H1 (cell line): ENCODE results near the gene ACTN2. TPM values are rescaled to one million over a fixed set of nuclear protein-coding genes. Genes with fewer than 3 reads are reported as not detected.

ENCODE experiments used
- CTCF ChIA-PET: fragments of 300-600 bp; sonication (Branson Sonifier 250); formaldehyde crosslinking; loops from one replicate; lab custom pipeline; 2021; ENCODE audit not compliant: partially characterized antibody; lab: Charles Lee
- POLR2A ChIA-PET: fragments of 300-600 bp; sonication (Branson Sonifier 250); formaldehyde crosslinking; loops from one replicate; lab custom pipeline; 2021; ENCODE audit warnings: inconsistent platforms; ENCODE audit not compliant: partially characterized antibody; lab: Charles Lee
- DNase-seq, 2 experiments: peaks; one replicate each; pipeline versions ENCODE4 v3.0.0 to v3.0.0-alpha.2; 2010 to 2022; ENCODE audit warnings: low spot score in 2 of 2, low read depth in 1 of 2, mixed read lengths in 1 of 2
- FAIRE-seq: peaks from 2 replicates; lab custom pipeline; 2011; peaks lifted over from hg19 to GRCh38; lab: Jason Lieb, UNC
- H2AFZ ChIP-seq: 2 replicates; pipeline ENCODE4 v1.8.1; 2012; ENCODE audit warnings: low read length, inconsistent platforms
- H2AK5ac ChIP-seq: 2 replicates; pipeline ENCODE4 v1.6.1; 2013; ENCODE audit warnings: low read depth, low read length
- H2BK120ac ChIP-seq: replicated peaks from 2 replicates; pipeline ENCODE3; 2013; ENCODE audit warnings: low read depth, low read length, inconsistent platforms
- H2BK12ac ChIP-seq: 2 replicates; pipeline ENCODE4 v1.6.1; 2013; ENCODE audit warnings: low read depth, low read length
- H2BK15ac ChIP-seq: 2 replicates; pipeline ENCODE4 v1.6.1; 2013; ENCODE audit warnings: low read length
- H2BK20ac ChIP-seq: 2 replicates; pipeline ENCODE4 v1.6.1; 2013; ENCODE audit warnings: low read length
- H2BK5ac ChIP-seq: 2 replicates; pipeline ENCODE4 v1.6.1; 2013; ENCODE audit warnings: low read depth, low read length
- H3K14ac ChIP-seq: 2 replicates; pipeline ENCODE4 v1.6.1; 2013; ENCODE audit warnings: inconsistent platforms; ENCODE audit not compliant: insufficient read length
- H3K18ac ChIP-seq: 2 replicates; pipeline ENCODE4 v1.6.1; 2013; ENCODE audit warnings: low read length; ENCODE audit errors: extremely low read depth
- H3K23ac ChIP-seq: 2 replicates; pipeline ENCODE4 v1.6.1; 2013; ENCODE audit warnings: inconsistent platforms; ENCODE audit not compliant: insufficient read length
- H3K23me2 ChIP-seq: 2 replicates; pipeline ENCODE4 v1.6.1; 2013; ENCODE audit warnings: low read depth, low read length
- H3K27ac ChIP-seq: 2 replicates; pipeline ENCODE4 v1.6.1; 2011; ENCODE audit warnings: low read depth, low read length, inconsistent platforms
- H3K27me3 ChIP-seq, 4 experiments: replicated peaks in 1 of 4; 1 replicate in 1 of 4; 2 replicates in 3 of 4; pipeline versions ENCODE4 v1.6.1 to v1.8.1; 2011 to 2013; ENCODE audit warnings: low read length in 3 of 4, mild to moderate bottlenecking in 3 of 4, inconsistent platforms in 2 of 4, mixed read lengths in 2 of 4, moderate library complexity in 1 of 4; ENCODE audit not compliant: control insufficient read depth in 3 of 4, insufficient read depth in 3 of 4; ENCODE audit errors: extremely low read depth in 1 of 4
- H3K36me3 ChIP-seq, 4 experiments: 2 replicates each; pipeline versions ENCODE4 v1.6.1 to v1.8.1; 2011 to 2013; ENCODE audit warnings: mild to moderate bottlenecking in 4 of 4, low read length in 3 of 4, moderate library complexity in 2 of 4, control low read depth in 1 of 4, inconsistent platforms in 1 of 4; ENCODE audit not compliant: insufficient read depth in 4 of 4, control insufficient read depth in 2 of 4
- H3K4ac ChIP-seq: replicated peaks from 2 replicates; pipeline ENCODE3; 2013; ENCODE audit warnings: low read length, low read depth, mixed read lengths, inconsistent platforms; ENCODE audit not compliant: insufficient read length
- H3K4me1 ChIP-seq, 4 experiments: replicated peaks in 1 of 4; 1 replicate in 1 of 4; 2 replicates in 3 of 4; pipeline versions ENCODE4 v1.6.1 to v1.8.1; 2011 to 2013; ENCODE audit warnings: low read length in 3 of 4, inconsistent platforms in 2 of 4, mixed read lengths in 1 of 4; ENCODE audit not compliant: insufficient read depth in 4 of 4, control insufficient read depth in 3 of 4
- H3K4me2 ChIP-seq, 2 experiments: 2 replicates each; pipeline versions ENCODE4 v1.6.1 to v1.8.1; 2011 to 2013; ENCODE audit warnings: low read depth in 2 of 2, low read length in 2 of 2, control low read depth in 1 of 2, inconsistent platforms in 1 of 2, mild to moderate bottlenecking in 1 of 2; ENCODE audit not compliant: insufficient read depth in 1 of 2
- H3K4me3 ChIP-seq, 4 experiments: fragments of 200-600, 300-600 bp in 1 of 4; sonication (generic), shearing (Covaris generic), sonication (Bioruptor Twin) in 1 of 4; 2 replicates each; pipeline versions ENCODE4 v1.5.1 to v1.8.1; 2011 to 2016; ENCODE audit warnings: low read length in 4 of 4, low read depth in 3 of 4, control low read depth in 2 of 4, inconsistent platforms in 2 of 4, mild to moderate bottlenecking in 2 of 4, mixed read lengths in 1 of 4, moderate library complexity in 1 of 4; ENCODE audit not compliant: insufficient read depth in 2 of 4; ENCODE audit errors: extremely low read depth in 1 of 4
- H3K56ac ChIP-seq: replicated peaks from 2 replicates; pipeline ENCODE3; 2013; ENCODE audit warnings: low read depth, mild to moderate bottlenecking, mixed read lengths, low read length, inconsistent platforms; ENCODE audit not compliant: insufficient read length
- H3K79me1 ChIP-seq: 2 replicates; pipeline ENCODE4 v1.6.1; 2013; ENCODE audit warnings: low read depth, low read length, control low read depth
- H3K79me2 ChIP-seq, 2 experiments: 2 replicates each; pipeline versions ENCODE4 v1.6.1 to v1.8.1; 2012 to 2013; ENCODE audit warnings: low read length in 2 of 2, mild to moderate bottlenecking in 2 of 2, inconsistent platforms in 1 of 2; ENCODE audit not compliant: insufficient read depth in 2 of 2, control insufficient read depth in 1 of 2
- H3K9ac ChIP-seq, 4 experiments: replicated peaks in 1 of 4; 1 replicate in 1 of 4; 2 replicates in 3 of 4; pipeline versions ENCODE4 v1.6.1 to v1.8.1; 2011 to 2013; ENCODE audit warnings: low read depth in 3 of 4, low read length in 3 of 4, control low read depth in 2 of 4, mild to moderate bottlenecking in 2 of 4, moderate library complexity in 2 of 4, inconsistent platforms in 1 of 4; ENCODE audit errors: extremely low read depth in 1 of 4
- H3K9me3 ChIP-seq, 2 experiments: 2 replicates each; pipeline versions ENCODE4 v1.6.1 to v1.8.1; 2012 to 2013; ENCODE audit warnings: mild to moderate bottlenecking in 2 of 2, moderate library complexity in 2 of 2, control low read depth in 1 of 2, inconsistent platforms in 1 of 2, low read depth in 1 of 2, low read length in 1 of 2, mixed read lengths in 1 of 2; ENCODE audit not compliant: insufficient read depth in 2 of 2
- H4K20me1 ChIP-seq, 2 experiments: replicated peaks in 1 of 2; 2 replicates each; pipeline versions ENCODE3 to v1.8.1; 2011 to 2013; ENCODE audit warnings: inconsistent platforms in 2 of 2, low read length in 2 of 2, mild to moderate bottlenecking in 1 of 2; ENCODE audit not compliant: insufficient read depth in 2 of 2, control insufficient read depth in 1 of 2
- H4K5ac ChIP-seq: 2 replicates; pipeline ENCODE4 v1.6.1; 2013; ENCODE audit warnings: low read length, low read depth, mixed read lengths, inconsistent platforms; ENCODE audit not compliant: insufficient read length
- H4K8ac ChIP-seq: 2 replicates; pipeline ENCODE4 v1.8.0; 2013; ENCODE audit warnings: mild to moderate bottlenecking, moderate library complexity, low read length, inconsistent platforms; ENCODE audit not compliant: insufficient read depth; ENCODE audit errors: extremely low read depth
- H4K91ac ChIP-seq: replicated peaks from 2 replicates; pipeline ENCODE3; 2013; ENCODE audit warnings: low read length, mixed read lengths, inconsistent platforms; ENCODE audit not compliant: insufficient read length
- BCL11A ChIP-seq, 2 experiments: IDR thresholded peaks; one replicate each; pipeline ENCODE4 v1.6.1; 2011; ENCODE audit warnings: low read depth in 2 of 2, low read length in 2 of 2, mild to moderate bottlenecking in 2 of 2
- CHD1 ChIP-seq: IDR thresholded peaks from 2 replicates; pipeline ENCODE4 v1.6.1; 2012; ENCODE audit warnings: low read depth, low read length, improper control_type of control experiment
- E2F6 ChIP-seq: IDR thresholded peaks from 2 replicates; pipeline ENCODE4 v1.6.1; 2012; ENCODE audit warnings: inconsistent platforms
- HDAC2 ChIP-seq, 2 experiments: fragments of 300-600 bp in 1 of 2; sonication (generic) in 1 of 2; IDR thresholded peaks; 2 replicates each; pipeline ENCODE4 v1.6.1; 2011 to 2012; ENCODE audit warnings: low read depth in 2 of 2, low read length in 2 of 2, mild to moderate bottlenecking in 2 of 2, moderate library complexity in 2 of 2, borderline replicate concordance in 1 of 2, inconsistent platforms in 1 of 2
- SAP30 ChIP-seq: fragments of 300-600 bp; sonication (generic); IDR thresholded peaks from 2 replicates; pipeline ENCODE4 v1.7.1; 2012; ENCODE audit warnings: low read length, moderate library complexity, mild to moderate bottlenecking, inconsistent platforms; ENCODE audit not compliant: insufficient read depth, insufficient replicate concordance
- USF2 ChIP-seq: IDR thresholded peaks from 2 replicates; pipeline ENCODE4 v1.6.1; 2011; ENCODE audit warnings: low read length, improper control_type of control experiment
- ZNF274 ChIP-seq: IDR thresholded peaks from 2 replicates; pipeline ENCODE4 v1.7.0; 2012; ENCODE audit warnings: low read length, borderline replicate concordance; ENCODE audit errors: extremely low read depth
- WGBS, 2 experiments: shearing (Covaris generic) in 1 of 2; methylation state at CpG; one replicate each; pipeline versions ENCODE4 v1.1.6 to v1.1.7; 2013 to 2015; ENCODE audit warnings: low lambda C conversion rate in 2 of 2, mixed read lengths in 2 of 2, inconsistent platforms in 1 of 2, low coverage in 1 of 2, missing lambda C conversion rate in 1 of 2; ENCODE audit not compliant: insufficient replicate concordance in 2 of 2, insufficient coverage in 1 of 2, insufficient read length in 1 of 2; ENCODE audit errors: extremely low coverage in 1 of 2, missing lambda C conversion rate in 1 of 2; 5-methylcytosine and 5-hydroxymethylcytosine counted together
- polyA plus RNA-seq, 7 experiments: library from polyadenylated mRNA; depleted of rRNA in 3 of 7; stranded (reverse) in 5 of 7; unstranded in 2 of 7; fragments of >200 nt in 5 of 7; fragments of 200-250 nt in 2 of 7; gene quantifications; 1 replicate in 5 of 7; 2 replicates in 1 of 7; 4 replicates in 1 of 7; pipeline versions ENCODE4 v1.2.1 to v1.2.3, GENCODE V29; 2011 to 2013; ENCODE audit warnings: missing spikeins in 2 of 7, mixed read lengths in 2 of 7
- total RNA-seq: library from RNA; stranded (reverse); fragmentation: NEBNext Ultra II Directional; extraction: Animal tissue kit (Norgen Biotek cat#: 25700); gene quantifications from 2 replicates; pipeline ENCODE4 v1.2.1, GENCODE V29; 2021

Gene ACTN2
- total and polyA plus RNA-seq, 2 of the 8 experiments (the other 6 are each of a cell fraction or from before 2014, with no cell fraction given), result 1.9 to 4.1 TPM

GRCh38 chr1:236705771-236706170, 19.5 kb downstream of the ACTN2 start:
- H4K5ac ChIP-seq, result no peak overlapping the region
- H3K4me2 ChIP-seq, result no peak overlapping the region
- H2BK20ac ChIP-seq, result no peak overlapping the region
- POLR2A ChIA-PET, result no interaction called here
- H2AK5ac ChIP-seq, result no peak overlapping the region
- no peaks in the 10 kb centered on the region for H3K36me3 ChIP-seq
- no peaks in the 10 kb centered on the region for H3K4me1 ChIP-seq
- CTCF ChIA-PET, result interaction anchor here (1.5 kb wide), 1 partner anchor 24 kb away, joined by 6 read pairs; no protein-coding TSS in a partner anchor
- no peaks in the 10 kb centered on the region for H3K27me3 ChIP-seq
- H3K9me3 ChIP-seq, result no peaks in the 10 kb centered on the region
- no peaks in the 10 kb centered on the region for H3K23me2 ChIP-seq
- H2BK5ac ChIP-seq, result no peak overlapping the region
- no peaks in the 10 kb centered on the region for H4K20me1 ChIP-seq
- no peak overlapping the region for H2BK12ac ChIP-seq
- no peak overlapping the region for H3K9ac ChIP-seq
- H3K4ac ChIP-seq, result no peak overlapping the region
- no peak overlapping the region for H3K18ac ChIP-seq
- no peaks in the 10 kb centered on the region for H3K79me2 ChIP-seq
- no peak for DNase-seq
- H3K14ac ChIP-seq, result no peak overlapping the region
- H4K8ac ChIP-seq, result no peak overlapping the region
- no peak overlapping the region for H2AFZ ChIP-seq
- no peaks in the 10 kb centered on the region for H3K79me1 ChIP-seq
- H2BK15ac ChIP-seq, result no peak overlapping the region
- H3K4me3 ChIP-seq, result no peak overlapping the region
- TF ChIP-seq E2F6, result no peak
- TF ChIP-seq SAP30, result no peak
- no peak for TF ChIP-seq HDAC2 (IDR thresholded peaks at IDR 0.05; ENCODE audit: borderline replicate concordance in 1 of 2, low read depth in 2 of 2, low read length in 2 of 2)
- no peak for TF ChIP-seq BCL11A (IDR thresholded peaks at IDR 0.05; ENCODE audit: low read depth in 2 of 2, low read length in 2 of 2)
- TF ChIP-seq USF2, result no peak
- TF ChIP-seq CHD1, result no peak
- no peak for TF ChIP-seq ZNF274
- H3K56ac ChIP-seq, result no peak overlapping the region
- H3K27ac ChIP-seq, result no peak overlapping the region
- no peak overlapping the region for H3K23ac ChIP-seq
- WGBS, 2 experiments, result 100% methylated on average over 1 of the region's 1 CpG; no CpG with 5 or more reads in 1 of the 2 experiments
- no peak overlapping the region for H2BK120ac ChIP-seq
- FAIRE-seq, result no peak
- H4K91ac ChIP-seq, result no peak overlapping the region
